Testis (tissue), 2 donors: ENCODE measurements around the gene BICC1.

ENCODE experiments used
- POLR2A ChIP-seq: fragments of 450-650 bp; IDR thresholded peaks from one replicate; pipeline ENCODE4 v1.6.1; 2017; ENCODE audit warnings: antibody characterized with exemption, mild to moderate bottlenecking, moderate library complexity
- TF ChIP-seq, protein P1 (sequence below), 3 experiments: fragments of 450-650 bp in 2 of 3; fragments of 200-600 bp in 1 of 3; sonication (generic) in 1 of 3; IDR thresholded peaks; one replicate each; pipeline ENCODE4 v1.5.1; 2016 to 2019; ENCODE audit warnings: antibody characterized with exemption in 3 of 3, mild to moderate bottlenecking in 2 of 3, moderate library complexity in 1 of 3

DNA sequence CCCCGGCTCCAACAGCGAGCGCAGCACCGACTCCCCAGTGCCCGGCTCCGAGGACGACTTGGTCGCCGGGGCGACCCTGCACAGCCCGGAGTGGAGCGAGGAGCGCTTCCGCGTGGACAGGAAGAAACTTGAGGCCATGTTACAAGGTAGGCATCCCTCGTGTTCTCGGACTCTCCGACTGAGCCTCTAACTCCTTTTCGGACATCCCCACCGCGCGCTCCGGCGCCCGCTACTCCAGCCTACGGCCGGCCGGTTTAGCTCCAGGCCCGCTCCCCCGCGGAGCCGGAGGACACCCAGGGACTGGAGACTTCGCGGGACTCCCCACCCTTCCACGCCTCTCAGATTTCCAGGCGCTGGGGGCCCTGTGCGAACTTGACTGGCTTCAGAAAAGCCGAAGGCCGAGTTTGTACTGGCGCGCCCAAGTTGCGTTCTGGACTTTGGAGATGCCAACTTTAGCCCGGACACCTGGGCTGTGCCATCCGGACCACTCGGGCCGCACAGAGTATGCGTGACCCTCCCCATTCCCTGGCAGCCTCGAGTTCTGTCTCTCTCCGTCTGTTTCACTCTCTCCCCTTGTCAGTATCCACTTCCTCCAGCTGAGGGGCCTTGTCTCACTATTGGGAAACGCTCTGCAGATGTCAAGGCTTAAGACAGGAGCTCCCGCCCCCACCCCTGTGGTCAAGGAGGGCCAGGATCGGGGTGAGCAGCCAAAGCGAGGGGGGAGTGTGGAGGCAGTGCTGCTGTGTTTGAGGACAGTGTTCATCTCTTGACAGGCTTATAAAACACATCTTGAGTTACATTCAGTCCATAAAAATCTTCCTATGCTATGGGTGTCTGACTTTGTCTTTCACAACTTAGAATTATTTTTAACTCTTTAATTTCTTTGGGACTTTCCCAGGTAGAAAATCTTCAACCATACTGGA lies 777 bp downstream of the BICC1 start:
- TF ChIP-seq, protein P1, sequence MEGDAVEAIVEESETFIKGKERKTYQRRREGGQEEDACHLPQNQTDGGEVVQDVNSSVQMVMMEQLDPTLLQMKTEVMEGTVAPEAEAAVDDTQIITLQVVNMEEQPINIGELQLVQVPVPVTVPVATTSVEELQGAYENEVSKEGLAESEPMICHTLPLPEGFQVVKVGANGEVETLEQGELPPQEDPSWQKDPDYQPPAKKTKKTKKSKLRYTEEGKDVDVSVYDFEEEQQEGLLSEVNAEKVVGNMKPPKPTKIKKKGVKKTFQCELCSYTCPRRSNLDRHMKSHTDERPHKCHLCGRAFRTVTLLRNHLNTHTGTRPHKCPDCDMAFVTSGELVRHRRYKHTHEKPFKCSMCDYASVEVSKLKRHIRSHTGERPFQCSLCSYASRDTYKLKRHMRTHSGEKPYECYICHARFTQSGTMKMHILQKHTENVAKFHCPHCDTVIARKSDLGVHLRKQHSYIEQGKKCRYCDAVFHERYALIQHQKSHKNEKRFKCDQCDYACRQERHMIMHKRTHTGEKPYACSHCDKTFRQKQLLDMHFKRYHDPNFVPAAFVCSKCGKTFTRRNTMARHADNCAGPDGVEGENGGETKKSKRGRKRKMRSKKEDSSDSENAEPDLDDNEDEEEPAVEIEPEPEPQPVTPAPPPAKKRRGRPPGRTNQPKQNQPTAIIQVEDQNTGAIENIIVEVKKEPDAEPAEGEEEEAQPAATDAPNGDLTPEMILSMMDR (IDR thresholded peaks at IDR 0.05): no peak
- no peak for TF ChIP-seq POLR2A
